GM12801 (cell line): ENCODE measurements around the gene PSMC5.

Experiments used
- CTCF ChIP-seq: IDR thresholded peaks from one replicate; pipeline ENCODE4 v1.5.1; 2011; ENCODE audit warnings: control low read depth; ENCODE audit not compliant: insufficient read length; ENCODE audit errors: extremely low read depth

PSMC5 gene

DNA sequence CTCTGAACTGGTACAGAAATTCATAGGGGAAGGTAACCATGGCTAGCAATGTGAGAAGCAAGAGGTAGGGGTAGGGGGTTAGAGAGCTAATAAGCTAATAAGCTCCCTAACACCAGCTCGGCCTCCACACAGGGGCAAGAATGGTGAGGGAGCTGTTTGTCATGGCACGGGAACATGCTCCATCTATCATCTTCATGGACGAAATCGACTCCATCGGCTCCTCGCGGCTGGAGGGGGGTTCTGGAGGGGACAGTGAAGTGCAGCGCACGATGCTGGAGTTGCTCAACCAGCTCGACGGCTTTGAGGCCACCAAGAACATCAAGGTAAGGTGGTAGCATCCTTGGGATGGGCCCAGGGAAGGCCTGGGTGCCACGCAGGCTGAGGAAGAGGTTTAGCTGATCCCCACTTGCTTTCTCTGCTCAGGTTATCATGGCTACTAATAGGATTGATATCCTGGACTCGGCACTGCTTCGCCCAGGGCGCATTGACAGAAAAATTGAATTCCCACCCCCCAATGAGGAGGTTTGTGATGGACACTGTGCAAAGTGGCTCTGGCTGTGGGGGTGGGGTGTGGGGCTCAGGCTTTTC is 3.8 kb downstream of the PSMC5 start:
- TF ChIP-seq CTCF, result no peak

DNA sequence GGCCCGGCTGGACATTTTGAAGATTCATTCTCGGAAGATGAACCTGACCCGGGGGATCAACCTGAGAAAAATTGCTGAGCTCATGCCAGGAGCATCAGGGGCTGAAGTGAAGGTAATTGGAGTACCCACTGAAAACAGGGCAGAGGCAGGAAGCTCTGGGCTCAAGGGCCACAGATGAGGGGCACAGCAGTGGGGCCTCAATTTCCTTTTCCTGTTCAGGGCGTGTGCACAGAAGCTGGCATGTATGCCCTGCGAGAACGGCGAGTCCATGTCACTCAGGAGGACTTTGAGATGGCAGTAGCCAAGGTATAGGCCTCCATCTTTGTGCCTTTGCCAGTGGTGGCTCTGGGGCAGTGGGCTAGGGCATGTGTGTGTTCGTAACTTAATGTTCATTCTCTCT is 4.3 kb downstream of the PSMC5 start:
- no peak for TF ChIP-seq CTCF

DNA sequence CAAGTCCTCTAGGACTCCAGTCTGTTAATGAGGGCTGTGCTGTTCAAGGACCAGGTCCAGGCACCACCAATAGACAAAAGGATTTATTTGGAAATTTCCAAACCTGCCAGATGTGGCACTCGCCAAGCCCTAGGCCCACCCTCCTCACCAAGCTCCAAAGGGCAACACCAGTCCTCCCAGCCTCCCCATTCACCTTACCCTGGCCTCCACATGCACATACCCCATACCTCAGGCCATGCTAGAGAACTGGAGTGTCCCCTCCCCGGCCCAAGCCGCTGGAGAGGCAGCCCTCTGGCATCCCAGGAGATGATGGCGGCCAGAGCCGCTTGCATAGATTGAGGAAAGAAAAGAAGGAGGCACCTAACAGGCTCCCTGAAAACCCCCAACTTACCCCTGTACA is 4.8 kb downstream of the PSMC5 start:
- no peak for TF ChIP-seq CTCF

DNA sequence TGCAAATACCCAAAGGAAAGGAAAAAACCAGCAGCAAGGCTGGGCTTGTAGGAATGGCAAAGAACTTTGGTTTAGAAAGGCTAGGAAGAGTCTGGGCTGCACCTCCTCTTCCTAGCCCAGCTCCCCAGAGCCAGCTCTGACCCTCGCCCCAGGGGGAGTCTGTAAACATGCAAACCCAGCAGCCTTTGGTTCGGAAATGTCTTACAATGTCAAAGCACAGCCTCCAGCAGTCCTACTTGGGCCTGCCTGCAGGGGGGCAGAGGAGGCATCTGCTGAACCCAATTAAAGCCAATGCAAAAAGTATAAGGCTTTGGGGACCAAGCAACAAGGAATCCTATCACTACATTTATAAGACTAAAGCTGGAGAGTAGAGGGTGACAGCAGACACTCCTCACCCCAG is 5.2 kb downstream of the PSMC5 start:
- TF ChIP-seq CTCF, result no peak

- no peak for TF ChIP-seq CTCF
Observed at GRCh38 chr17:63833026-63833740, 6.0 kb downstream of the PSMC5 start.

DNA sequence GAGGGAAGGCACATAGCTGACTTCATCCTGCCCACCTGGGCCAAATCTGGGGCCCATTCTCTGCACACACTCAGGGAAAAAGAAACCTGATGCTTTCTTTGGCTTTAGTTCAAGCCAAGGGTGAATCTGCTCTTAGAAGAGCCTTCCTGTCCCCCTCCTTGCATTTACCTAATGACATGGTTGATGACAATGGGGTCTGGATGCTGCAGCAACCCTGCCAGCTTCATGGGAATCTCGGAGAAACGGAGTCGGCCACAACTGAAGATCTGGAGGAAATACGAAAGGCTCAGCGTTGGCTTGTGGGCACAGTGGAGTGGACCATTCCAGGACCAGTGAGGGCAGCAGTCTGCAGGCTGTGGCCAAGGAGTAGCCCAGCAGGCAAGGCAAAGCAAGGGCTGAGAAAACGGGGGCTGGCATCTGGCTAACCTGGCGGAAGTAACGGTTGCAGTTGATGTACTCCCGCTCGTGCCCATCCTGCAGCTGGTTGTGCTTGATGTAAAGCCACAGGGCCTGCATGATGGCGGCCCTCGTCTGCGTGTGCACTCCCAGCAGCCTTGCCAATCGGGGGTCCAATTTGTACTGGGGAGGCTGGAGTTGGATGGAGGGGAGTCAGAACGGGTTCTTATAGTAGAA is 6.6 kb downstream of the PSMC5 start:
- no peak for TF ChIP-seq CTCF

DNA sequence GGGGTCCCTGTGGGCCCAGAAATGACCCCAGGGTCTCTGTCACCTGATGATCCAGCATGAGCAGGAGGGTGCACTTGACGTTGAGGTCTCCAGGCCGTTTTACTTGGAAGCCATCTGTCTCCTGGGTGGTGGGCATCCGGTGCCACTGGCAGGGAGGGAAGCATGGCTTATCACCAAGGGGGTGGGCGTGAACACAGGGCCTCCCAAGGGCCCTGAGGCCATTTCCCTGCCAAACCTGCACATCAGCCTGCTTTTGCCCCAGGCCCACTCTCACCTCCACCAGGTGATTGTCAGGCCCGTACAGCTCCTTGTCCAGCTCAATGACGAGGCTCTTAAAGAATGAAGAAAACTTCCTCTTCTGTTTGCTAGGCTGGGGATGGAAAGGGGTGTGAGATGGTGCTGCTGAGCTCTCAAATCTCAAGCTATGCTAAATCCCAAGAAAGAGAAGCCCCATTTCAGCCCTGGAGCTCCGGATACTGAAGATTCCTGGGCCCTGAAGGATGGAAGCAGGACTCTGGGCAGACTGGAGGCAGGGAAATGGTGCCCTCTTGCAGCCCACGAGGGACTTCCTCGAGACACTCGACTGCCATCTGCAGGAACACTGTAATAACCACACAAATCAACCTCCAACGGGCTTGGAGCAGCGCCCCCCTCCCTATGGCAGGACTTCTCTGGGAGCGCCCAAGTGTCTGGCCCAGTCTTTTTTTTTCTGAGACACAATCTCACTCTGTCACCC is 7.4 kb downstream of the PSMC5 start:
- TF ChIP-seq CTCF, result no peak
